Stimulated activated memory B cell treated with anti-CD40 and anti-IgM and Interleukin-4, amounts not matched to agents 10 μg/mL and 1 μg/mL and 100 μg/mL, for 72 hours (primary cell): Measurements from ENCODE around the gene ZNF689.
"Not testable (repeated sequence)": the region's sequence is repeated elsewhere in the genome, so short reads cannot be mapped to it uniquely, and the experiment has no call there.

ENCODE experiments used
- ATAC-seq: fragments of 150-1000 bp; cut with Tn5 transposase; 2 replicates; pipeline ENCODE4 v1.10.0; 2021
- H3K27ac Mint-ChIP-seq: one replicate; pipeline ENCODE4 v1.8.0; 2022; ENCODE audit warnings: mild to moderate bottlenecking, mixed read lengths
- H3K27me3 Mint-ChIP-seq: one replicate; pipeline ENCODE4 v1.8.0; 2022; ENCODE audit warnings: mixed read lengths
- H3K36me3 Mint-ChIP-seq: one replicate; pipeline ENCODE4 v1.8.0; 2022; ENCODE audit warnings: mixed read lengths
- H3K4me1 Mint-ChIP-seq: one replicate; pipeline ENCODE4 v1.8.0; 2022; ENCODE audit warnings: mixed read lengths
- H3K4me3 Mint-ChIP-seq: one replicate; pipeline ENCODE4 v1.8.0; 2022; ENCODE audit warnings: mild to moderate bottlenecking, moderate library complexity, mixed read lengths
- H3K9me3 Mint-ChIP-seq: one replicate; pipeline ENCODE4 v1.8.0; 2022; ENCODE audit warnings: mixed read lengths

Gene ZNF689

DNA sequence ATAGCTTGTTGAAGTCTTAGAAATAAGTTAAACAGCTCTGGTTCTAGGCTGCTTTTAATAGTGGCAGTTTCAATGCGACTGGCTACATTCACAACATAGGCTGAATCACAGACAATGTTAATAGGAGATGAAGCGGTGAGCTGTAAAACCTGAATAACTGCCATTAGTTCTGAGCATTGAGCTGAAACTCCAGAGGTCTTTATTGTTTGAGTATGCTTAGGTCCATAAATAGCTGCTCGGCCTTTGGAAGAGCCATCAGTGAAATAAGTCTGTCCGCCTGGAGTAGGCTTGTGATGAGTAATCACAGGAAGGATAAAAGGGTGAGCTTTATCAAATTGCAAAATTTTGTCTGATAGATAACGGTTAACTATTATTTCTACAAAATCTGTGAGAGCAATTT, 9.4 kb upstream of the ZNF689 start:
- H3K36me3 Mint-ChIP-seq = no peaks in the 10 kb centered on the region
- H3K9me3 Mint-ChIP-seq = no peaks in the 10 kb centered on the region
- peaks cover 4% of the 10 kb centered on the region for H3K4me1 Mint-ChIP-seq
- H3K27ac Mint-ChIP-seq = no peak overlapping the region
- H3K27me3 Mint-ChIP-seq = peaks cover 14% of the 10 kb centered on the region
- no peak overlapping the region for H3K4me3 Mint-ChIP-seq
- ATAC-seq = no peak

GRCh38 chr16:30619202-30619601, 9.0 kb upstream of the ZNF689 start:
- Mint-ChIP-seq H3K27ac (no peak overlapping the region), H3K27me3 (peaks cover 13% of the 10 kb centered on the region), H3K9me3 (no peaks in the 10 kb centered on the region), H3K36me3 (no peaks in the 10 kb centered on the region), H3K4me1 (peaks cover 5% of the 10 kb centered on the region), H3K4me3 (no peak overlapping the region)
- no peak for ATAC-seq

- Mint-ChIP-seq H3K4me1 (peaks cover 15% of the 10 kb centered on the region), H3K27ac (no peak overlapping the region), H3K27me3 (no peaks in the 10 kb centered on the region), H3K4me3 (no peak overlapping the region), H3K9me3 (no peaks in the 10 kb centered on the region), H3K36me3 (no peaks in the 10 kb centered on the region)
- peak; percentile 72 for ATAC-seq
These were observed 5.3 kb upstream of the ZNF689 start for GRCh38 chr16:30615358-30616091.

GRCh38 chr16:30609002-30609925, 925 bp downstream of the ZNF689 start:
- peak; percentile 67 for ATAC-seq
- Mint-ChIP-seq H3K27me3 (no peaks in the 10 kb centered on the region), H3K27ac (peak overlapping the region; percentile 92), H3K9me3 (no peaks in the 10 kb centered on the region), H3K36me3 (peaks cover 28% of the 10 kb centered on the region), H3K4me3 (peak overlapping the region; percentile 90), H3K4me1 (peaks cover 26% of the 10 kb centered on the region)

GRCh38 chr16:30606004-30606403, 4.2 kb downstream of the ZNF689 start:
- Mint-ChIP-seq H3K9me3 (no peaks in the 10 kb centered on the region), H3K27ac (no peak overlapping the region), H3K4me1 (peaks cover 25% of the 10 kb centered on the region)

GRCh38 chr16:30605158-30605557, 5.0 kb downstream of the ZNF689 start:
- Mint-ChIP-seq H3K36me3 (peaks cover 43% of the 10 kb centered on the region), H3K9me3 (no peaks in the 10 kb centered on the region), H3K27ac (no peak overlapping the region), H3K4me1 (peaks cover 19% of the 10 kb centered on the region), H3K4me3 (no peak overlapping the region), H3K27me3 (no peaks in the 10 kb centered on the region)
- ATAC-seq = no peak

More at GRCh38 chr16:30606004-30606403, 4.2 kb downstream of the ZNF689 start:
- H3K4me3 Mint-ChIP-seq = no peak overlapping the region
- no peaks in the 10 kb centered on the region for H3K27me3 Mint-ChIP-seq
- no peak for ATAC-seq
- peaks cover 43% of the 10 kb centered on the region for H3K36me3 Mint-ChIP-seq

DNA sequence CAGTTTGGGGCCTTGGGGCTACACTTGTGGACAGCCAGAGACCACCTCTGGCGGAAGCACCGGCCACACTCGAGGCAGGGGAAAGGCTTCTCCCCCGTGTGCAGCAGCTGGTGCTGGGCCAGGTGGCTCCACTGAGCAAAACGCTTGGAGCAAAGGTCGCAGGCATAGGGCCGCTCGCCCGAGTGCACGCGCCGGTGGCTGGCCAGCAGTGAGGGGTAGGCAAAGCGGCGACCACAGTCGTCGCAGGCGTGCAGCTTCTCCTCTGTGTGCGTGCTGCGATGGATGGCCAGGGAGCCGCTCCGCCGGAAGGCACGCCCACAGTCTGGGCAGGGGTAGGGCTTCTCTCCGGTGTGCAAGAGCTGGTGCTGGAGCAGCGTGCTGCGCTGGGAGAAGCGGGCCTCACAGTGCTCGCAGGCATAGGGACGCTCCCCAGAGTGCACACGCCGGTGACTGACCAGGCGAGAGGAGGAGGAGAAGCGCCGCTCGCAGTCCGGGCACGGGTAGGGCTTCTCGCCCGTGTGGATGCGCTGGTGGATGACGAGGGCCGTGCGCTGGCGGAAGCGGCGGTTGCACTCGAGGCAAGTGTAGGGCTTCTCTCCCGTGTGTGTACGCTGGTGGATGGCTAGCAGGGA, 5.8 kb downstream of the ZNF689 start:
- no peak overlapping the region for H3K4me3 Mint-ChIP-seq
- no peak for ATAC-seq
- peaks cover 19% of the 10 kb centered on the region for H3K4me1 Mint-ChIP-seq
- peaks cover 43% of the 10 kb centered on the region for H3K36me3 Mint-ChIP-seq
- no peaks in the 10 kb centered on the region for H3K9me3 Mint-ChIP-seq
- no peak overlapping the region for H3K27ac Mint-ChIP-seq
- H3K27me3 Mint-ChIP-seq = no peaks in the 10 kb centered on the region

GRCh38 chr16:30603945-30604315, 6.3 kb downstream of the ZNF689 start:
- peaks cover 15% of the 10 kb centered on the region for H3K4me1 Mint-ChIP-seq
- ATAC-seq = no peak
- peaks cover 43% of the 10 kb centered on the region for H3K36me3 Mint-ChIP-seq
- H3K9me3 Mint-ChIP-seq = no peaks in the 10 kb centered on the region
- no peaks in the 10 kb centered on the region for H3K27me3 Mint-ChIP-seq
- H3K27ac Mint-ChIP-seq = peak overlapping the region; percentile 19
- H3K4me3 Mint-ChIP-seq = no peak overlapping the region

- Mint-ChIP-seq H3K4me3 (no peak overlapping the region), H3K9me3 (no peaks in the 10 kb centered on the region), H3K36me3 (peaks cover 42% of the 10 kb centered on the region), H3K4me1 (peaks cover 13% of the 10 kb centered on the region), H3K27me3 (no peaks in the 10 kb centered on the region), H3K27ac (peak overlapping the region; percentile 19)
- no peak for ATAC-seq
These were observed 7.4 kb downstream of the ZNF689 start for GRCh38 chr16:30602616-30603277.

DNA sequence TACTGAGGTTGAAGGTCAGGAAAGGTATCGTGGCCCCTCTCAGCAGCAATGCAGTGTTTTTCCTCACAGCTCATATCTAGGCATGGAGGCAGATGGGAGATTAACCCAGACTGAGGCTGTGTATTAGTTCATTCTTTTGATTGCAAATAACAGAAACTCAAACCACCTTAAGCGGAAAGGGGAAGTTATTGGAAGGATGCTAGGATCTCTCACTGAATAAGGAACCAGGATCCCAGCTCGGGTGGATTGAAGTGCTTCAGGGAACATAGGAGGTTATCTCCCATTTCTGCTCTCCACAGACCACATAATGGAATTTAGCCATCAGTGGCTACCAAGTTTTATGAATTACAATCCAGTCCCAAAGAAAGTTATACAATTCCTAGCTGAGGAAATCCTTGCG, 8.2 kb downstream of the ZNF689 start:
- Mint-ChIP-seq H3K27me3 (no peaks in the 10 kb centered on the region), H3K9me3 (no peaks in the 10 kb centered on the region), H3K4me3 (no peak overlapping the region), H3K4me1 (peaks cover 13% of the 10 kb centered on the region), H3K27ac (no peak overlapping the region), H3K36me3 (peaks cover 36% of the 10 kb centered on the region)
- no peak for ATAC-seq

- H3K36me3 Mint-ChIP-seq = peaks cover 27% of the 10 kb centered on the region
- no peak overlapping the region for H3K4me3 Mint-ChIP-seq
- H3K27me3 Mint-ChIP-seq = no peaks in the 10 kb centered on the region
- no peaks in the 10 kb centered on the region for H3K9me3 Mint-ChIP-seq
- H3K27ac Mint-ChIP-seq = no peak overlapping the region
- ATAC-seq = no peak
- H3K4me1 Mint-ChIP-seq = peaks cover 7% of the 10 kb centered on the region
These were observed 9.3 kb downstream of the ZNF689 start for GRCh38 chr16:30600929-30601328.

DNA sequence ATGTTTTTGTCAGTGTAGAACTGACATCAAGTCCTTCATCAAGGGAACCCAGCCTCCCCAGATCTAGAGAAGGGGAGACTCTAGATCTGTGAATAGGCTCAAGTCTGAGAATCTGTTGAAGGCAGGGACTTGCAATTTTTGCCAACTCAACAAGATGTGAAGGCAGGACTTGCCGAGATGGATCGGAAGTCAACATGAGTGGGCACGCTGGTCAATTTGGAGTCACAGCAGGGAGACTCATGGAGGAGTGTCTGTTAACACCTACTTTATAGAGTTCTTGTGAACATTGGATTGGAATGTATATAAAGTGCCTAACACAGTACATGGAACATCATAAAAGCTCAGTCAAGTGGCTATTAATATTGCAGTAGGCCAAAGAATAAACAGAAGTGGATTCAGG, 10.0 kb downstream of the ZNF689 start:
- H3K36me3 Mint-ChIP-seq = peaks cover 24% of the 10 kb centered on the region
- peaks cover 7% of the 10 kb centered on the region for H3K4me1 Mint-ChIP-seq
- no peak overlapping the region for H3K27ac Mint-ChIP-seq
- H3K9me3 Mint-ChIP-seq = no peaks in the 10 kb centered on the region
- ATAC-seq = no peak
- no peaks in the 10 kb centered on the region for H3K27me3 Mint-ChIP-seq
- no peak overlapping the region for H3K4me3 Mint-ChIP-seq

DNA sequence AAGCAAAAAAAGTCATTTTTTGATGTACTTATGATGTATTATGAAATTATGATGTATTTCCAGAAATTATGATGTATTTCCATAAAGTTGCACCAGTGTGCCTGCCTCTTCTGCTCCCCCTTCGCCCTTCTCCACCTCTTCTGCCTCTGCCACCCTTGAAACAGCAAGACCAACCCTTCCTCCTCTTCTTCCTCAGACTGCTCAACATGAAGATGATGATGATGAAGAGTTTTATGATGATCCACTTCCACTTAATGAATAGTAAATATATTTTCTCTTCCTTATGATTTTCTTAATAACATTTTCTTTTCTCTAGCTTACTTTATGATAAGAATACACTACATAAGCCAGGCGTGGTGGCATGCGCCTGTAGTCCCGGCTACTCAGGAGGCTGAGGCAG, 17.3 kb downstream of the ZNF689 start:
- no peaks in the 10 kb centered on the region for H3K9me3 Mint-ChIP-seq
- H3K27ac Mint-ChIP-seq = no peak overlapping the region
- no peaks in the 10 kb centered on the region for H3K27me3 Mint-ChIP-seq
- ATAC-seq = no peak
- no peaks in the 10 kb centered on the region for H3K36me3 Mint-ChIP-seq
- H3K4me3 Mint-ChIP-seq = no peak overlapping the region
- no peaks in the 10 kb centered on the region for H3K4me1 Mint-ChIP-seq

DNA sequence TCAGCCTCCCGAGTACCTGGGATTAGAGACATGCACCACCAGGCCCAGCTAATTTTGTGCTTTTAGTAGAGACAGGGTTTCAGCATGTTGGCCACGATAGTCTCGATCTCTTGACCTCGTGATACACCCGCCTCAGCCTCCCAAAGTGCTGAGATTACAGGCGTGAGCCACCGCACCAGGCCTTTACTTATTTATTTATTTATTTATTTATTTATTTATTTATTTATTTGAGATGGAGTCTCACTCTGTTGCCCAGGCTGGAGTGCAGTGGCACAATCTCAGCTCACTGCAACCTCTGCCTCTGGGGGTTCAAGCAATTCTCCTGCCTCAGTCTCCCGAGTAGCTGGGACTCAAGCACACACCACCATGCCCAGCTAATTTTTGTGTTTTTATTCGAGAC, 19.3 kb downstream of the ZNF689 start:
- H3K4me3 Mint-ChIP-seq, H3K27ac Mint-ChIP-seq, H3K4me1 Mint-ChIP-seq, H3K27me3 Mint-ChIP-seq, H3K9me3 Mint-ChIP-seq, ATAC-seq, H3K36me3 Mint-ChIP-seq: not testable (repeated sequence)

GRCh38 chr16:30589582-30589981, 20.6 kb downstream of the ZNF689 start:
- not testable (repeated sequence) for H3K4me1 Mint-ChIP-seq, H3K27me3 Mint-ChIP-seq, H3K9me3 Mint-ChIP-seq, H3K27ac Mint-ChIP-seq, ATAC-seq, H3K36me3 Mint-ChIP-seq, H3K4me3 Mint-ChIP-seq
